H1 (cell line): Measurements from ENCODE around the gene ZNF726. TPM values are rescaled to one million over a fixed set of nuclear protein-coding genes. Genes with fewer than 3 reads are reported as not detected.

ENCODE experiments used
- CTCF ChIA-PET: fragments of 300-600 bp; sonication (Branson Sonifier 250); formaldehyde crosslinking; loops from one replicate; lab custom pipeline; 2021; ENCODE audit not compliant: partially characterized antibody; lab: Charles Lee
- POLR2A ChIA-PET: fragments of 300-600 bp; sonication (Branson Sonifier 250); formaldehyde crosslinking; loops from one replicate; lab custom pipeline; 2021; ENCODE audit warnings: inconsistent platforms; ENCODE audit not compliant: partially characterized antibody; lab: Charles Lee
- DNase-seq, 2 experiments: peaks; one replicate each; pipeline versions ENCODE4 v3.0.0 to v3.0.0-alpha.2; 2010 to 2022; ENCODE audit warnings: low spot score in 2 of 2, low read depth in 1 of 2, mixed read lengths in 1 of 2
- FAIRE-seq: peaks from 2 replicates; lab custom pipeline; 2011; peaks lifted over from hg19 to GRCh38; lab: Jason Lieb, UNC
- H2AFZ ChIP-seq: 2 replicates; pipeline ENCODE4 v1.8.1; 2012; ENCODE audit warnings: low read length, inconsistent platforms
- H2AK5ac ChIP-seq: 2 replicates; pipeline ENCODE4 v1.6.1; 2013; ENCODE audit warnings: low read depth, low read length
- H2BK120ac ChIP-seq: replicated peaks from 2 replicates; pipeline ENCODE3; 2013; ENCODE audit warnings: low read depth, low read length, inconsistent platforms
- H2BK12ac ChIP-seq: 2 replicates; pipeline ENCODE4 v1.6.1; 2013; ENCODE audit warnings: low read depth, low read length
- H2BK15ac ChIP-seq: 2 replicates; pipeline ENCODE4 v1.6.1; 2013; ENCODE audit warnings: low read length
- H2BK20ac ChIP-seq: 2 replicates; pipeline ENCODE4 v1.6.1; 2013; ENCODE audit warnings: low read length
- H2BK5ac ChIP-seq: 2 replicates; pipeline ENCODE4 v1.6.1; 2013; ENCODE audit warnings: low read depth, low read length
- H3K14ac ChIP-seq: 2 replicates; pipeline ENCODE4 v1.6.1; 2013; ENCODE audit warnings: inconsistent platforms; ENCODE audit not compliant: insufficient read length
- H3K18ac ChIP-seq: 2 replicates; pipeline ENCODE4 v1.6.1; 2013; ENCODE audit warnings: low read length; ENCODE audit errors: extremely low read depth
- H3K23ac ChIP-seq: 2 replicates; pipeline ENCODE4 v1.6.1; 2013; ENCODE audit warnings: inconsistent platforms; ENCODE audit not compliant: insufficient read length
- H3K23me2 ChIP-seq: 2 replicates; pipeline ENCODE4 v1.6.1; 2013; ENCODE audit warnings: low read depth, low read length
- H3K27ac ChIP-seq: 2 replicates; pipeline ENCODE4 v1.6.1; 2011; ENCODE audit warnings: low read depth, low read length, inconsistent platforms
- H3K27me3 ChIP-seq, 4 experiments: replicated peaks in 1 of 4; 1 replicate in 1 of 4; 2 replicates in 3 of 4; pipeline versions ENCODE4 v1.6.1 to v1.8.1; 2011 to 2013; ENCODE audit warnings: low read length in 3 of 4, mild to moderate bottlenecking in 3 of 4, inconsistent platforms in 2 of 4, mixed read lengths in 2 of 4, moderate library complexity in 1 of 4; ENCODE audit not compliant: control insufficient read depth in 3 of 4, insufficient read depth in 3 of 4; ENCODE audit errors: extremely low read depth in 1 of 4
- H3K36me3 ChIP-seq, 4 experiments: 2 replicates each; pipeline versions ENCODE4 v1.6.1 to v1.8.1; 2011 to 2013; ENCODE audit warnings: mild to moderate bottlenecking in 4 of 4, low read length in 3 of 4, moderate library complexity in 2 of 4, control low read depth in 1 of 4, inconsistent platforms in 1 of 4; ENCODE audit not compliant: insufficient read depth in 4 of 4, control insufficient read depth in 2 of 4
- H3K4ac ChIP-seq: replicated peaks from 2 replicates; pipeline ENCODE3; 2013; ENCODE audit warnings: low read length, low read depth, mixed read lengths, inconsistent platforms; ENCODE audit not compliant: insufficient read length
- H3K4me1 ChIP-seq, 4 experiments: replicated peaks in 1 of 4; 1 replicate in 1 of 4; 2 replicates in 3 of 4; pipeline versions ENCODE4 v1.6.1 to v1.8.1; 2011 to 2013; ENCODE audit warnings: low read length in 3 of 4, inconsistent platforms in 2 of 4, mixed read lengths in 1 of 4; ENCODE audit not compliant: insufficient read depth in 4 of 4, control insufficient read depth in 3 of 4
- H3K4me2 ChIP-seq, 2 experiments: 2 replicates each; pipeline versions ENCODE4 v1.6.1 to v1.8.1; 2011 to 2013; ENCODE audit warnings: low read depth in 2 of 2, low read length in 2 of 2, control low read depth in 1 of 2, inconsistent platforms in 1 of 2, mild to moderate bottlenecking in 1 of 2; ENCODE audit not compliant: insufficient read depth in 1 of 2
- H3K4me3 ChIP-seq, 4 experiments: fragments of 200-600, 300-600 bp in 1 of 4; sonication (generic), shearing (Covaris generic), sonication (Bioruptor Twin) in 1 of 4; 2 replicates each; pipeline versions ENCODE4 v1.5.1 to v1.8.1; 2011 to 2016; ENCODE audit warnings: low read length in 4 of 4, low read depth in 3 of 4, control low read depth in 2 of 4, inconsistent platforms in 2 of 4, mild to moderate bottlenecking in 2 of 4, mixed read lengths in 1 of 4, moderate library complexity in 1 of 4; ENCODE audit not compliant: insufficient read depth in 2 of 4; ENCODE audit errors: extremely low read depth in 1 of 4
- H3K56ac ChIP-seq: replicated peaks from 2 replicates; pipeline ENCODE3; 2013; ENCODE audit warnings: low read depth, mild to moderate bottlenecking, mixed read lengths, low read length, inconsistent platforms; ENCODE audit not compliant: insufficient read length
- H3K79me1 ChIP-seq: 2 replicates; pipeline ENCODE4 v1.6.1; 2013; ENCODE audit warnings: low read depth, low read length, control low read depth
- H3K79me2 ChIP-seq, 2 experiments: 2 replicates each; pipeline versions ENCODE4 v1.6.1 to v1.8.1; 2012 to 2013; ENCODE audit warnings: low read length in 2 of 2, mild to moderate bottlenecking in 2 of 2, inconsistent platforms in 1 of 2; ENCODE audit not compliant: insufficient read depth in 2 of 2, control insufficient read depth in 1 of 2
- H3K9ac ChIP-seq, 4 experiments: replicated peaks in 1 of 4; 1 replicate in 1 of 4; 2 replicates in 3 of 4; pipeline versions ENCODE4 v1.6.1 to v1.8.1; 2011 to 2013; ENCODE audit warnings: low read depth in 3 of 4, low read length in 3 of 4, control low read depth in 2 of 4, mild to moderate bottlenecking in 2 of 4, moderate library complexity in 2 of 4, inconsistent platforms in 1 of 4; ENCODE audit errors: extremely low read depth in 1 of 4
- H3K9me3 ChIP-seq, 2 experiments: 2 replicates each; pipeline versions ENCODE4 v1.6.1 to v1.8.1; 2012 to 2013; ENCODE audit warnings: mild to moderate bottlenecking in 2 of 2, moderate library complexity in 2 of 2, control low read depth in 1 of 2, inconsistent platforms in 1 of 2, low read depth in 1 of 2, low read length in 1 of 2, mixed read lengths in 1 of 2; ENCODE audit not compliant: insufficient read depth in 2 of 2
- H4K20me1 ChIP-seq, 2 experiments: replicated peaks in 1 of 2; 2 replicates each; pipeline versions ENCODE3 to v1.8.1; 2011 to 2013; ENCODE audit warnings: inconsistent platforms in 2 of 2, low read length in 2 of 2, mild to moderate bottlenecking in 1 of 2; ENCODE audit not compliant: insufficient read depth in 2 of 2, control insufficient read depth in 1 of 2
- H4K5ac ChIP-seq: 2 replicates; pipeline ENCODE4 v1.6.1; 2013; ENCODE audit warnings: low read length, low read depth, mixed read lengths, inconsistent platforms; ENCODE audit not compliant: insufficient read length
- H4K8ac ChIP-seq: 2 replicates; pipeline ENCODE4 v1.8.0; 2013; ENCODE audit warnings: mild to moderate bottlenecking, moderate library complexity, low read length, inconsistent platforms; ENCODE audit not compliant: insufficient read depth; ENCODE audit errors: extremely low read depth
- H4K91ac ChIP-seq: replicated peaks from 2 replicates; pipeline ENCODE3; 2013; ENCODE audit warnings: low read length, mixed read lengths, inconsistent platforms; ENCODE audit not compliant: insufficient read length
- CHD1 ChIP-seq: IDR thresholded peaks from 2 replicates; pipeline ENCODE4 v1.6.1; 2012; ENCODE audit warnings: low read depth, low read length, improper control_type of control experiment
- TEAD4 ChIP-seq: IDR thresholded peaks from 2 replicates; pipeline ENCODE4 v1.6.1; 2012; ENCODE audit warnings: low read depth, low read length, inconsistent platforms, mixed read lengths
- WGBS, 2 experiments: shearing (Covaris generic) in 1 of 2; methylation state at CpG; one replicate each; pipeline versions ENCODE4 v1.1.6 to v1.1.7; 2013 to 2015; ENCODE audit warnings: low lambda C conversion rate in 2 of 2, mixed read lengths in 2 of 2, inconsistent platforms in 1 of 2, low coverage in 1 of 2, missing lambda C conversion rate in 1 of 2; ENCODE audit not compliant: insufficient replicate concordance in 2 of 2, insufficient coverage in 1 of 2, insufficient read length in 1 of 2; ENCODE audit errors: extremely low coverage in 1 of 2, missing lambda C conversion rate in 1 of 2; 5-methylcytosine and 5-hydroxymethylcytosine counted together
- polyA plus RNA-seq, 7 experiments: library from polyadenylated mRNA; depleted of rRNA in 3 of 7; stranded (reverse) in 5 of 7; unstranded in 2 of 7; fragments of >200 nt in 5 of 7; fragments of 200-250 nt in 2 of 7; gene quantifications; 1 replicate in 5 of 7; 2 replicates in 1 of 7; 4 replicates in 1 of 7; pipeline versions ENCODE4 v1.2.1 to v1.2.3, GENCODE V29; 2011 to 2013; ENCODE audit warnings: missing spikeins in 2 of 7, mixed read lengths in 2 of 7
- total RNA-seq: library from RNA; stranded (reverse); fragmentation: NEBNext Ultra II Directional; extraction: Animal tissue kit (Norgen Biotek cat#: 25700); gene quantifications from 2 replicates; pipeline ENCODE4 v1.2.1, GENCODE V29; 2021
- TF ChIP-seq, protein P1 (sequence below): IDR thresholded peaks from 2 replicates; pipeline ENCODE4 v1.6.1; 2012; ENCODE audit warnings: inconsistent platforms

The ZNF726 gene
- total and polyA plus RNA-seq, 2 of the 8 experiments (the other 6 are each of a cell fraction or from before 2014, with no cell fraction given) = not detected

DNA sequence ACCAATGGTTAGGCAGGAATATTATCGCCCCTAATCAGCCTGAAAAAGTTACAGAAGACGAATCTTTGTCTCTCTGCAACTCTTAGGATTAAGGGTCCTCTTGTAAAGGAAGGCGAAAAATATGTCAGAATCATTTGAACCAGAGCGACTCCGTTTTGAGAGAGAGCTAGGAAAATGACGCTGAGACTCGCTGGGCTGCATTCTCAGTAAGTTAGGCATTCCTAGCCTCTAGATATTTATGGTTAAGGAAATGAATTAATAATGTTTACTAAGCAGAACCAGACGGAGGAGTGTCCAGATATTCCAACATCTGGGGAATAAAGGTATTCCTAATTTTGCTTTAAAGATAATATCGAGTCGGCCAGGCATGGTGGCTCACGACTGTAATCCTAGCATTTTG lies 755 bp upstream of the ZNF726 start:
- no peak overlapping the region for H2BK5ac ChIP-seq
- 86% methylated on average over 11 of the region's 11 CpGs; no CpG with 5 or more reads in 1 of the 2 experiments for WGBS, 2 experiments
- H4K20me1 ChIP-seq = no peaks in the 10 kb centered on the region
- no peak overlapping the region for H2BK120ac ChIP-seq
- no peak overlapping the region for H3K4ac ChIP-seq
- FAIRE-seq (no peak), DNase-seq (no peak)
- no peak overlapping the region for H2AK5ac ChIP-seq
- H3K18ac ChIP-seq = no peak overlapping the region
- no peaks in the 10 kb centered on the region for H3K4me1 ChIP-seq
- no peak overlapping the region for H3K9ac ChIP-seq
- no peak overlapping the region for H3K56ac ChIP-seq
- ChIA-PET POLR2A (interaction anchor here (1.2 to 1.8 kb wide), 3 partner anchors 120 to 519 kb away, joined by 4 to 11 read pairs (median 6); partner anchors contain the start of gene ZNF254), CTCF (no interaction called here)
- H3K9me3 ChIP-seq = peaks cover 55 to 85% of the 10 kb centered on the region in 2 experiments
- no peak overlapping the region for H3K4me3 ChIP-seq
- H4K8ac ChIP-seq = no peak overlapping the region
- no peak overlapping the region for H3K14ac ChIP-seq
- no peak overlapping the region for H4K91ac ChIP-seq
- H2BK12ac ChIP-seq = no peak overlapping the region
- H3K79me2 ChIP-seq = no peaks in the 10 kb centered on the region
- H2AFZ ChIP-seq = no peak overlapping the region
- H2BK15ac ChIP-seq = no peak overlapping the region
- TF ChIP-seq, protein P1, sequence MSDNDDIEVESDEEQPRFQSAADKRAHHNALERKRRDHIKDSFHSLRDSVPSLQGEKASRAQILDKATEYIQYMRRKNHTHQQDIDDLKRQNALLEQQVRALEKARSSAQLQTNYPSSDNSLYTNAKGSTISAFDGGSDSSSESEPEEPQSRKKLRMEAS = no peak
- TF ChIP-seq TEAD4 (no peak), CHD1 (no peak)
- TF ChIP-seq, all 59 proteins: peak for 0
- Histone ChIP-seq H3K27ac (no peak overlapping the region), H3K79me1 (no peaks in the 10 kb centered on the region), H4K5ac (no peak overlapping the region), H3K4me2 (no peak overlapping the region; a peak in 1 of 4 replicates), H2BK20ac (no peak overlapping the region), H3K27me3 (no peaks in the 10 kb centered on the region), H3K36me3 (no peaks in the 10 kb centered on the region), H3K23me2 (no peaks in the 10 kb centered on the region), H3K23ac (no peak overlapping the region)
